Measurements from ENCODE around the gene TMEM33.
A peak's percentile ranks its signal among the peaks of the same experiment; 100 is the strongest.

Gene TMEM33

DNA sequence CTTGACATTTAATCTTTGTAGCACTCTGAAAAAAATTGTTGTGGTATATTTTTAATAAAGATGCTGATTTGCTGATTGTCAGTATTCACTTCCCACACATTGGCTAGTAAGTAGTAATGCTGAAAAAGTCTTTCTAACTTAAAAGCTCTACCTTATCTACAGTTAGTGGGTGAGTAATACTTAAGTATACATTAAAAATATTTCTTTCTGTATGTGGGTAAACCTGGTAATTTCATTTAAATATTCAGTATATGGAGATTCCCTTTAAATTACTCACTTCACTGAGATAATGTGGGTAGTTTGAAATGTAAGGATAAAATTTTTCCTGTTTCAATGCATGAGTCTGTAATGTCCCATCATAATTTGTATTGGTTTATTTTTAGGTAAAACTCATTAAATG lies 5.6 kb downstream of the TMEM33 start:
- no peak for DNase-seq

DNA sequence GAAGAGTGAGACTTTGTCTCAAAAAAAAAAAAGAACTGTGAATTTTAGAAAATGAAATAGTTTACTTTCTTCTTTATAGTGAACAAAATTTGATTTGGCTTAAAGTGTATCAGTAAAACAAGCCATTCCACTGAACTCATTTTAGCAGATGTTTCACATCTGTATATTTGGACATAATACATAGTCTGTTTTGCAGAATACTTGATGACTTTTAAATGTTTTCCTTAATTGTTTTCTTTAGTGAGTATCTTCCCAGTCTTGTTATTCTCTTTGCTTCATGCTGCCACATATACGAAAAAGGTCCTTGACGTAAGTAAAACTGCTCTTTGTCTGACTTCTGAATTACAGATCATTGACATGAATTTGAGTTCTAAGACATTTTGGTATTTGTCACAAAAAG lies 8.3 kb downstream of the TMEM33 start:
- no peak for DNase-seq

DNA sequence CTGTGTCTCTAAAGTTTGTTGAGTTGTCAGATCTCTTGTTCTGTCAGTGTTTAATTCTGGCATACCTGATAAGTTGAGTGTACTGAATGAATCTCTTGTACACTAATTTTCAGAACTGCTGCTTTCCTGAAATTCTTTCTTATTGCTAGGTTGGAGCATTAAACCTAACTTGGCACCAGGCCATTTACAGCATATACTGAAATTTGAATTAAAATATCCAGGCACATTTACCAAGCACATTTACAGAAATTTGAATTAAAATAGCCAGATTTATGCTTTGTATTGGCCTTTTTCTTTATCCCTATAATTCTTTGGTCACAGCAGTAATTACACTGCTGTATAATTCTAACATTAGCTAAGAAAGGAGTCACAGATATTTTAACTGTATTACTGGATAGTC lies 8.9 kb downstream of the TMEM33 start:
- DNase-seq = no peak

DNA sequence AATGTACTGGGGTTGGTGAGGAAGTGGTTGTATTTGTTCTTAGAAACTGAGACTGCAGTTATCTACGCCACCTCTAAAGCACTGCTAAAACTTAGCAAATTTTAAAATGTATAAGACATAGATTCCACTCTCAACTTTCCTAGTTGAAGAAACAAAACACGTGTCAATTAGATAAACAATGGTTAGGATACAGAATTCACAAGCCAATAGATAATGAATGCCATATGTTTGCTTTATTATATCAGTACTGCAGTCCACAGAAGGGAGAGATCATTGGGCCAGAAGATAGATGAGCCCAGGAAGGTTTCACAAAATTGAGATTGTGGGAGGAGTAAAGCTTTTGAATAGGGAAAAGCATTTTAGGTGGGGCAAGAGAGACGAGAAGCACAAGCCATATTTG lies 14.3 kb downstream of the TMEM33 start:
- no peak for DNase-seq

DNA sequence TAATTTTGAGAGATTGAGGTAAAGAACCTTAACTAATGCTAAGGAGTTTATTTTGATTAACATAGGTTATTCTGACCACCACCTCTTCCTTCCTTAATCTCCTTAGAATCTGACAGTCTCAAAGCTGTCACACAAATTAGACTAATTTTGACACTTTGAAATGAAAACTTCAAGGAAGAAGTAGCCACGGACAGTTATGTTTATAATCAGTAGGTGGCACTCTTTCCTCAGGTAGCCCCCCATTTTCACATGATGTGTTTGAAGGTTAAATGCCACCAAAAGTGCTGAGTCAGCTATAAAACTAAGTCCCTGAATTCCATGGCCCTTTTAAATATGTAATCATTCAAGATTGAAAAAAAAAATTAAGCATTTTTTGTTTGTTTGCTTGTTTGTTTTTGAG lies 22.4 kb downstream of the TMEM33 start:
- no peak for DNase-seq

DNA sequence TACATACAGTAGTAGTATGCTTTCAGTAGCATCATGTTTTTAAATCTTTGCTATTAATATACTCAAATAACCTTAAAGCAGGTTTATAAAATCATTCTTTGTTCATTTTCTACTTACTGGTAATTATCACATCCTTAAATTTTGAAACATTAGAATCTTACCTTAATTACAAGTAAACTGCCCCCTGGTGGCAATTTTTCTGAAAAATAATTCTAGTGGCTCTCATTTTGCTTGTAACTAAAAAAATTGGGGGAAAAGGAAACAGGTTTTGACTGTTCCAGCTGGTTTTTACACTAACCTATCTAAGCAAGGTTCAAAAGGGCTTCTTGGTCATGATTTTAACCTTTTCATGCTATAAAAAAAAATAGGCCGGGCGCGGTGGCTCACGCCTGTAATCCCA lies 27.9 kb downstream of the TMEM33 start:
- no peak for DNase-seq

DNA sequence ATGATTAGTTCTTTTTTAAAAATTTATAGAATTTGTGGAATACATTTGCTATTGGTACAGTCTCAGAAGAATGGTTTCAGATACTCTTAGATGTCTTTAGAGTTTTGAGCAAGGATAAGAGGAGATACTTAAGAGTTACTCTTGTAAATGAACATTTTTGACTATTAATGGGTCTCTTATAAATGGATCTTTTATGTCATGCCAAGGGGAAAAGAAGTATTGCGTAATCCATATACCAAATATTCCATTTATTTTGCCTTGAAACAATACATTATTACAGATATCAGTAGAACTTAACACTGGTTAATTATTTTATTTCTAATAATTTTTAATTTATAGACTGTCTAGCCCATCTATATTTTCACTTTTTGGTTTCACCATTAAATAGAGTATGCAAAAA lies 29.2 kb downstream of the TMEM33 start:
- no peak for DNase-seq

DNA sequence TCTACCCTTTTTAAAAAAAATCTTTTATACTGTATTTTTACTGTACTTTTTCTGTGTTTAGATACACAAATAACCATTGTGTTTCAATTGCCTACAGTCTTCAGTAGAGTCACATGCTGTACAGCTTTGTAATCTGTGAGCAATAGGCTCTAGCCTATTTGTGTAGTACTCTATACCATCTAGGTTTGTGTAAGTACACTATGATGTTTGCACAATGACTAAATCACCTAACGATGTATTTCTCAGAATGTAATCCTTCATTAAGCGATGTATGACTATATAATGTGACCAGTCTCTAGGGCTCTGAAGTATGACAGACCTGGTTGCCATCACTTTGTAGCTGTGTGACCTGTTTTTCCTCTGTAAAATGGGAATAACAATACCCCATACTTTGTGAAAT lies 32.2 kb downstream of the TMEM33 start:
- no peak for DNase-seq

DNA sequence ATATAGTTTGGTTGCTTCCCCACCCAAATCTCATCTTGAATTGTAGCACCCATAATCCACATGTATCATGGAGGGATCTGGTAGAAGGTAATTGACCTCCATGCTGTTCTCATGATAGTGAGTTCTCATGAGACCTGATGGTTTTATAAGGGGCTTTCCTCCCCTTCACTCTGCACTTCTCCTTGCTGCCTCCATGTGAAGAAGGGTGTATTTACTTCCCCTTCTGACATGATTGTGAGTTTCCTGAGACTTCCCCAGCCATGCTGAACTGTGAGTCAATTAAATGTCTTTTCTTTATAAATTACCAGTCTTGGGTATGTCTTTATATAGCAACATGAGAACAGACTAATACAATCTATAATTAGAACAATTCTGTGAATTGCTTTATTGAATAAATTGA lies 34.4 kb downstream of the TMEM33 start:
- DNase-seq = no peak

DNA sequence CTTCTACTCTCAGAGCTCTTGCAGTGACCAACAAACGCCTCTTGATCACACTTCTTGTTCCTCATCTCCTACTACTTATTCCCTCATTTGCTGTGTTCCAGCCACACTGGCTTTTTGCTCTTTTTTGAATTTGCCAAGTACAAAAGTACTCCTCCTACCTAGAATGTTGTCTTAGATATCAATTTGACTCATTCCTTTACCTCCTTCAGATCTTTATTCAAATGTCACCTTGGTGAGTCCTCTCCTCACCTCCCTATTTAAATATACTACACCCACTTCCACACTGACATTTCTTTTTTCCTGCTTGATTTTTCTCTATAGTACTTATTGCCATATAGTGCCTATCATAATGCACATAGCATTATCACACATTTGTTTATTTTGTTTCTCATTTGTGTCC lies 40.1 kb downstream of the TMEM33 start:
- no peak for DNase-seq

DNA sequence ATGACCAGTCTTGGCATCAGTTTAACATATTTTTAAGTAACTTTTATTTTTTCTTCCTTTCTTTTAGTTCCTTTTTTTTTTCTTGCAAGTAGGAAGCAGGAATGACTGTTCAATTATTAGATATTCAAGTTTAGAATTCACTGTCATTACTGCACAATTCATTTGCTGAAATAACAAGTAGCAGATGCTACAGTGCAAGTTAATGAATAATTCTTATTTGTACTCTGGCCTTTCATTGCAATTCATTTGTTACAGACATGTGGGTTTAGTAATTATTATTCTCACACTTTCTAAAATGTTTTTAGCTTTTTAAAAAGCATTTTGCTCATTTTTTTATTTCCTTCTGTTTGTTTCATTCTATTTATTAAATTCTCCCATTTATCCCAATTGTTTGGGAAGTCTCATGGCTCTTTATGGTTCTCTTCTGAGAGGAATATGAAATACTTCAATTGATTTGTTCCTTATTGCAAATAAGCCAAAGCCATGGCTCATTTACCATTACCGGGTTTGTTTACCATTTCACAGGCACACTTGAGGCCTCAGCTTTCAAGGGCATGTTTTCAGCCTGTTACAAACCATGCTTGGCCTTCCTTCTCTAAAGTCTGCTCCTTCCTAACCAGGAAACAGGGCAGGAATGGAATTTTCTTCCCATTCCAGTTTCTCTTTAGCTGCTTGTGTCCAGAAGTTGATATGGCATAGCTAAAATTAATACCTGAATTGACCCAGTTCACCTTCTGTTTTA lies 41.7 kb downstream of the TMEM33 start:
- DNase-seq = no peak

DNA sequence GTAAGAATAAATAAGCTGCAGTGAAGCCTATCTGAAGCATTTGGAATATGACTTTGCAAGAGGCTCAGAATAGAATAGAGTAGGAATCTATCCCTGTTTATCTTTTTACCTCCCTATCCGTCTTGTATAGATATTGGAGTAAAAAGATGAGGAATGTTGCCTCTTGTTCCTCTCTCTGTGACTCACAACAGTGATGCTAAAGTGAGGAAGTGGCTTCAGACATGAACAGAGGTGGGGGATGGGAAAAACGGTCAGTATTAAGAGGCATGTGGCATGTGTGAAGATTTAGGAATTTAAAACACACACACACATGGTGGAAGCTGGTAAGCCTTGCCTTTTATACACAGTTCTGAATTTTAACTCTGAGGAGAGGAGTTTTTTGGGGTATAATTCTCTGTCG lies 42.5 kb downstream of the TMEM33 start:
- DNase-seq = no peak

DNA sequence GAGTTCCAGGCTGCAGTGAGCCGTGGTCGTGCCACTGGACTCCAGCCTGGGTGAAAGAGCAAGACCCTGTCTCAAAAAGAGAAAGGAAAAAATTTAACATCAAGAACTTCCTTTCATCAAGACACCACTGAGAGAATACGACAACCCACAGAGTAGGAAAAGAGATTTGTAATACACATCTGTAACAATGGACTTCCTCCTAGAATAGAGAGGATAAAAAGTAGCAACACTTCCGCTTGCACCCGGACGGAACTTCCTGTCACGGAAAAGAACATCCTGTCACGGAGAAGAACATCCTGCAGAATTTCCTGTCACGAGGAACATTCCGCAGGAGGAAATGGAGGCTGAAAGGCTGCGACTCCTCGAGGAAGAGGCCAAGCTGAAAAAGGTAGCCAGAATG lies 46.2 kb downstream of the TMEM33 start, which contains the start of gene DCAF4L1:
Gene DCAF4L1, plus strand, starts transcription at position 301 of the 400 bp plus-strand sequence. Its CDS starts 37 bp downstream, at position 338.
- DNase-seq = no peak

DNA sequence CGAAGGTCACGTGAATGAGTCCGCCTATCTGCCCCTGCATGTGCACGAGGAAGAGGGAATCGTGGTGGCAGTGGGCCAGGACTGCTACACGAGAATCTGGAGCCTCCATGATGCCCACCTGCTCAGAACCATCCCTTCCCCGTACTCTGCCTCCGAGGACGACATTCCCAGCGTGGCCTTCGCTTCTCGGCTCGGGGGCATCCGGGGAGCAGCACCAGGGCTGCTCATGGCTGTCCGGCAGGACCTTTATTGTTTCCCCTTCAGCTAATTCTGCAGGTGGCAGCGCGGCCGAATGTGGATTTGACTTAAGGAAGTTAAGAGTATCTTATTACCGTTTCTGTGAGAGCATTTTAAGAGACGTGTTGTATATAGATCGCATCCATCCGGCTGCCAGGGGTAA lies 47.5 kb downstream of the TMEM33 start:
- DNase-seq = no peak

DNA sequence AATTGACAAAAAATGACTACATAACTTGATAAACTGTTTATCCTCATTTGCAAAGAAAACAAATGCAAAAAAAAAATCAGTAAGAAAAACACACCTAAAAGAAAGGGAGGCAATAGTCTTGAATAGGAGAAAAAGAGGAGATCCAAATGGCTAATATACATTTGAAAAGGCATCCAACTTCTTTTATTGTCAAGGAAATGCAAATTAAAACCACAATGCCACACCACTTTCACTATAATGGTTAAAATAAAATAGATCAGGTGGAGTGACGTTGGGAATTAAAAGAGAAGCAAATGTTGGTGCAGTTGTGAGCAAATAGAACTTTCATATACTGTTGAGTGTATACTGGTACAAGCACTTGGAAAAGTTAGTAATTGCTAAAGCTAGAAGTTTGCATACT lies 49.9 kb downstream of the TMEM33 start:
- no peak for DNase-seq

DNA sequence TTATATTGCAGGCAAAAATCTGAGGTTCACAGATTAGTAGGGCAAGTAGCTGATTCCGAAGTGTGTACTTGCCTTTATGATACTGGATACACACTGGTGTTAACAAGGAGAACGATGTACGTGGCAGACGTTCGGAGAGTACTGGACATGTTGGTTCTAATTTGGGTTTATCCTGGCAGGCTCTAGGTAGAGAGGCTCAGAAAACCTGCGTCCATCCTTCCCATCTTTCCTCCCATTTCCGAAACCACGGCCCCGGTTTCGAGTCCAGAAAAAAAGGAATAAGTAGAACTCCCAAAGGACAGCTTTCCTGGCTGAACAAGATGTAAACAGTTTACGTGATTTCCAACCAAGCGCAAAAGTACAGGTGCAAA lies 54.8 kb downstream of the TMEM33 start:
- DNase-seq = no peak

DNA sequence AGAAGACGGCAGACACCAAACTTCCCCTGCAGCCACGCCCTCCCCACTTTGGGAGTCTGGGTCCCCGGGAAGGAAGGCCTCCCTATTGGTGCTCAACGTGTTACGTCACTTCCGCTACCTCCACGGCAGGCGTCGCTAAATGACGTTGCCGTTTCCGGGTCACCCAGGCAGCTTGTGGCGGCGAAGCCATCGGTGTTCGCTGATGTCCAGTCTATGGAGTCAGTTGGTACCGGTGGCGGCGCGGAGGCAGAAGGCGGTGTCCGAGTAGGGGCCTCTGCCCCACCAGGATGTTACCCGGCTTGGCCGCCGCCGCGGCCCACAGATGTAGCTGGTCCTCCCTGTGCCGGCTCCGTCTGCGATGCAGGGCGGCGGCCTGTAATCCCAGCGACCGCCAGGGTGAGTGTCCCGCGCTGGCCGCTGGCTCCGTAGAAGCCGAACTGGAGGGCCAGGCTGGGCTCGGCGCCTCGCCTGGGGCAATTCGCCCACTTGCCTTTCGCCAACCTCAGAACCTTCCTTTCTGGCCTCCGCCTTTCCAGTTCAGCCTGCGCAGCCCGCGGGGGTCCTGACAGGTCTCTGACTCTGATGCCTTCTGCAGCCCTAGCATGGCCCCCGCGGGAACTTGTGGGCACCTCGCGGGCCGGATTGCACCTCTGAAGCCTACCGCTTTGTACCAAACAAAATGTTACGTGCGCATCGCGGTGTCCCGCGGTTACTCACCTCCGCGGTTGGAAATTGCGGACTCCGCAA lies 55.3 kb downstream of the TMEM33 start, which contains the start of gene SLC30A9:
Gene SLC30A9, plus strand, starts transcription at position 166 of the 747 bp plus-strand sequence. Its CDS starts 122 bp downstream, at position 288.
- peak; percentile 94 for DNase-seq

DNA sequence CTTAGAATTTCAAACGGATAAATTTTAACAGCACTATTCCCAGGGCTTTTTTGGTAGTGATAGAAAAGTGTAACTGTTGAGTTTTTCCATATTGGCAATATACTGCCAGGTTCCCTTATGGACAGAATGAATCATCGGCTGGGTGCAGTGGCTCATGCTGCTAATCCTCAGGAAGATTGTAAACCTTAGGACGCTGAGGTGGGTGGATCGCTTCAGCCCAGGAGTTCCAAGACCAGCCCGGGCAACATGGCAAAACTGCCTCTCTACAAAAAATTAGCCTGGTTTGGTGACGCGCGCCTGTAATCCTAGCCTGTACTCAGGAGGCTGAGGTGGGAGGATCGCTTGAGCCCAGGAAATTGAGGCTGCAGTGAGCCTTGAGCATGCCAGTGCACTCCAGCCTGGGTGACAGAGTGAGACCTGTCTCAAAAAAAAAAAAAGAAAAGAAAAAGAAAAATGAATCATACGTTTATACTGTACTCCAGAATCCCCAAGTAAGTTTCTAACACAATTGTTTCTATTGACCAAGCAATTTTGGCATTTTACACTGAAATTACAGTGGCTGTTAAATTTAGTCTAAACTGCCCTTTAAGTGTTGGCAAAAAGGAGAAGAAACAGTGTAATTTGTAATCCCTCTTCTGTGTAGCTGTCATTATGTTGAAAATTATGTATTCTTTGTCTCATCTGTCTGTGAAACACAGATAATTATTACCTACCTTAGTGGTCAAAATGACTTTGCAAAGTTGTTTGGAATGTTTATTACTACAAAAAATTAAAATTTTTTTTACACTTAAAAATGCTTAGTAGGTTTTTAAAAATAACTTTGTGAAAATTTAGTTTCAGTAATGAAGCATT lies 56.9 kb downstream of the TMEM33 start:
- no peak for DNase-seq

DNA sequence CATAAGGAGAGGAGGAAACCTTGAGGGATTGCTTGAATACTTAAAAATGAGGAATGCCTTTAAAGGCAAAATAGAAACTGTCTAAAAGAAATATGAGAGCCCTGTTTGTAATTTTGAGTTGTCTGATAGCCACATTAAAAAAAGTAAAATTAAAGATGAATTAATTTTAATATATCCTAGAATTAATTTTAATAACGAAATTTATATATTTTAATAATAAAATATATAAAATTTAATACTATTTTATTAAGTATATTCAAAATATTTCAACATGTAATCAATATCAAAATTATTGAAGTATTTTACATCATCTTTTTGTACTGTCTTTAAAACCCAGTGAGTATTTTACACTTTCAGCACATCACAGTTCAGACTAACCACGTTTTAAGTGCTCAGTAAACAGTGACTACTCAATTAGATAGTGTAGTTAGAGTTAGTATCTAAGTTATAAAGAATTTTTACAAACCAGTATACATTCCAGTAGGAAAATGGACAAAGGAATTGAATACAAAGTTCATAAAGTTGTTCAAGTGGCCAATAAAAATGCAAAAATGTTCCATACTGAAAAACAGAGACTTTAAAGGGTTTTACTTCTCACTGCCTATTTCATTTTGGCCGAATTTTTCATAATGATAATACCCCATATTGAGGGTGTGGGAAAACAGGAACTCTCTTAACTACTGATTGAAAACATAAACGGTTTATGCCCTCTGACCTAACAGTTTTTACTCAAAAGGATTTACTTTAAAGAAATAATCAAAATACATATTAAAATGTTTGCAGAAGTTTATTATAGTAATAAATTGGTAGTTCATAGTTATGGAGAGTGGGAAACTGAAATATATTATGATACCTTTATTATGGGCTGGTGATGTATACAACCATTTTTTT lies 58.0 kb downstream of the TMEM33 start:
- DNase-seq = no peak

DNA sequence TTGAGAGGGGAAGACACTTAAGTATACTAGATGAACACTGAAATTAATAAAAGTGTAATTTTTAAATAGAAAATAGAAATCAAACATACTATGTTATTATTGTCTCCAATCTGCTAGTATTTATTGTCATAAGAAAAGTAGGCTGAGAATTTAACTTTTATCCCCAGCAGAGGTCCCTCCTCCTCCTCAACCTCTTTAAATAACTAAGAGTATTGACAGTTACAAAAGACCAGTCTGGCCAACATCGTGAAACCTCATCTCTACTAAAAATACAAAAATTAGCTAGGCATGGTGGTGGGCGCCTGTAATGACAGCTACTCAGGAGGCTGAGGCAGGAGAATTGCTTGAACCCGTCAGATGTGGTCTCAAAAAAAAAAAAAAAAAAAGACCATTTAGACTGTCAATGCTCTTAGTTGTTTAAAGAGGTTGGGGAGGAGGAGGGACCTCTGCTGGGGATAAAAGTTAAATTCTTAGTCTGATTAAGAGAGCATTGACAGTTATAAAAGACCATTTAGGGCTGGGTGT lies 59.3 kb downstream of the TMEM33 start:
- no peak for DNase-seq

DNA sequence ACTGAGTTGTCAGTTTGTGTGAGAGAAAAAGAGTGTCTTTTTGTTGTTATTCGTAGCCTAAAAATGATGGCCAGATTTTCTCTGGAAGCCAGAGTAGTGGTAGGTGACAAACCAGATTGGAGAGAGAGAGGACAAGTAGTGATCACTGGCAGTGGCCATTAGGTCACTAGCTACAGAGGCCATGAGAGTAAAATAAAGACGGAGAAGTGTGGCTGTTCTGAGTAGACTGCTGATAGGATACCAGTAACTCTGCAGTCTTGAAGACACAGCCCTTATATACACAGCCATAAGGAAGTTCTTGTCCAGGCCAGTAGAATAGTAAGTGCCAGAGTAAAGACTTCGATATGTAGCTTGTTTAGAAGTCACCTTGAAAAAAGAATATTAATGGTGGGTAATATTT lies 62.8 kb downstream of the TMEM33 start:
- DNase-seq = no peak

DNA sequence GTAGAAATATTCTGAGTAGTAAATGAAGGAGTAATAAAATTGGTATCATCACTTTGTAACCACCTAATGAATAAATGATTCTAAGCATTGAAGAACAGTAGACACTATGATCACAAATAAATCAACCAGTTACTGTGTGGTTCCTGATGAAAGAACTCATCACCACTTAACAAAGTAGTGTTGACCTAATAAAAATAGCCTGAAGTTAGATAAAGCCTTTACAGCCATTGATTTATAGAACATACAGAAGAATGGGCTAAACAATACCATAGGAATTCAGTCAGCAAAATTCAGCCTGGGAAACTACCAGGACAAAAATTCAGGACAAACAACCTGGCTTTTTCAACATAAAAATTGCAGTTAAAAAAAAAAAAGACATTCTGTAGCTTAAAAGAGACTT lies 64.1 kb downstream of the TMEM33 start:
- DNase-seq = no peak

Measured in stimulated activated naive CD4-positive, alpha-beta T cell treated with Interleukin-2 at 50 U/mL for 16 hours (primary cell).